ENCODE results near the gene SND1.

SND1 gene

DNA sequence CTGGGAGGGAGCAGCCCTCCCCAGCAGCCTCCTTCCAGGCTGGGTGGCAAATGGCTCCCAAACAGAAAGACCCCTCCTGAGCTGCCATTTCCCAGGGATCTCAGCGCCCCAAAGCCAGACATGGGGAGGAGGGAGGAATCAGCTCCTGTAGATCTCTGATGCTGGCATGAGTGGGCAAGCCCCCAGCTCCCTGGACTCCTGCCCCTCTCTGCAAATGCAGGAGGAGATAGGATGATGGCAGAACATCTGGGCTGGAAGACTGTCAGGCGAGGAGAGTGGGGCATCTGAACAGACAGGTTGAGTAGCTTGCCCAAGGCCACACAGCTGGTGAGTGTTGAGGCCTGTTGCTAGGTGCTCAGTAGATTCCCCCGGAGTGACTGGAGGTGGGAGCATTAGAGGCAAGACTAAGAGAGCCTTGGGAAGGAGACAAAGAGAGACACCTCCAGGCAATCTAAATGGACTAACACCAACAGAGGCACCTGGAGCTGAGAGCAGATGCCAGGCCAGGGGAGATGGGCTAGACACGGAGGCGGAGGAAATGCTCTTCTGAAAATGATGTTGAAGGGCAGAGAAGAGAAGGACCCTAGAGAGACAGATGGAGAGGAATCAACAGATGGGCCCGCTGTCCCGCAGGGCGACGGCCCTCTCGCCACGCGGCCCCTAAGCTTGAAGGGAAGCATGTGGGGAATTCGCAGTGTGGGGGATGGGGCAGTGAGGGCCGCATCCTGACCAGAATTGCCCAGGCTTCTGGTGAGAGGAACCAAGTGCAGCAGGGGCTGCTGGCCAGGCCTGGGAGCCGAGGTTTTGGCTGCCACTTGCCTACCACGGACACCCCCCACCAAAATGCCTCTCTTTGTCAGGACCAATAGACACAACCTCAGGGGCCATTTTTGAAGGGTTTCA is 464.1 kb downstream of the SND1 start:
- Histone ChIP-seq H3K4me3 (ENCODE audit: control insufficient read depth in 1 of 7, extremely low read depth in 1 of 7, insufficient read depth in 4 of 7, low read depth in 2 of 7, low read length in 6 of 7) (no peak overlapping the region), H3K27ac (ENCODE audit: insufficient read depth in 1 of 2, low read depth in 1 of 2, low read length in 2 of 2, poor library complexity in 1 of 2, severe bottlenecking in 2 of 2) (no peak overlapping the region), H3K36me3 (ENCODE audit: control insufficient read depth in 4 of 4, insufficient read depth in 4 of 4, low read length in 3 of 4) (no peaks in the 10 kb centered on the region), H3K9me3 (ENCODE audit: control extremely low read depth in 1 of 5, control insufficient read depth in 4 of 5, insufficient read depth in 2 of 5, low read depth in 1 of 5, low read length in 4 of 5) (no peaks in the 10 kb centered on the region), H3K4me1 (ENCODE audit: control extremely low read depth in 1 of 4, control insufficient read depth in 4 of 4, insufficient read depth in 4 of 4, low read length in 3 of 4) (peaks cover 0 to 18% (median 5%) of the 10 kb centered on the region in 4 experiments), H3K27me3 (replicated peaks in 2 of 5; ENCODE audit: control insufficient read depth in 4 of 5, insufficient read depth in 5 of 5, low read length in 4 of 5) (peaks cover 0 to 12% (median 4%) of the 10 kb centered on the region in 5 experiments)
- ChIA-PET CTCF (interaction anchor here (1.2 to 2.3 kb wide), 2 partner anchors 19 to 47 kb away, joined by 3 to 13 read pairs; no protein-coding TSS in a partner anchor), POLR2A (no interaction called here)
- no peak for DNase-seq
- WGBS (ENCODE audit: insufficient coverage): 91% methylated on average over 12 of the region's 16 CpGs

DNA sequence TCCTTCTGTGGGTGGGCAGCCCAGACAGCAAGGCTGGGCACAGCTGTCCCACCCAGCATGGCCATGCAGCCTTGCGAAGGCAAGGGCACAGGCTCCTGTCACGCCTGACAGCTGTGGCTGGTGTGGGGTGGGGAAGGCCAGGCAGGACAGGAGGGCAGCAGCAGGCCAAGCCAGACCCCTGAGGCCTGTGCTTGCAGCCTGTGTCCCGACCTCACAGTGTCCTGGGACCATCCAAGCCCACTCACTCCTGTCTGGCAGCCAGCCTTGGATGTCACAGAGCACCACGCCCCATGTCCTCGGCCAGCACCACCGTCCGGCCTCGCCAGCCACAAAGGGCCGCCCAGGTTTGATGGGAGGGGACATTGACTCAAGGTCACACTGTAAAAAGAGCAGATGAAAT is 464.7 kb downstream of the SND1 start:
- no peak overlapping the region for H3K4me3 ChIP-seq (ENCODE audit: control insufficient read depth in 1 of 7, extremely low read depth in 1 of 7, insufficient read depth in 4 of 7, low read depth in 2 of 7, low read length in 6 of 7)
- H3K9me3 ChIP-seq (ENCODE audit: control extremely low read depth in 1 of 5, control insufficient read depth in 4 of 5, insufficient read depth in 2 of 5, low read depth in 1 of 5, low read length in 4 of 5): no peaks in the 10 kb centered on the region
- no peak overlapping the region for H3K27ac ChIP-seq (ENCODE audit: insufficient read depth in 1 of 2, low read depth in 1 of 2, low read length in 2 of 2, poor library complexity in 1 of 2, severe bottlenecking in 2 of 2)
- H3K27me3 ChIP-seq (replicated peaks in 2 of 5; ENCODE audit: control insufficient read depth in 4 of 5, insufficient read depth in 5 of 5, low read length in 4 of 5): peaks cover 0 to 16% (median 4%) of the 10 kb centered on the region in 5 experiments
- 100% methylated on average over 2 of the region's 9 CpGs for WGBS (ENCODE audit: insufficient coverage)
- DNase-seq: no peak
- CTCF ChIA-PET: interaction anchor here (1.2 to 2.3 kb wide), 2 partner anchors 18 to 48 kb away, joined by 3 to 13 read pairs; no protein-coding TSS in a partner anchor
- no peaks in the 10 kb centered on the region for H3K36me3 ChIP-seq (ENCODE audit: control insufficient read depth in 4 of 4, insufficient read depth in 4 of 4, low read length in 3 of 4)
- H3K4me1 ChIP-seq (ENCODE audit: control extremely low read depth in 1 of 4, control insufficient read depth in 4 of 4, insufficient read depth in 4 of 4, low read length in 3 of 4): peaks cover 0 to 17% (median 8%) of the 10 kb centered on the region in 4 experiments
- POLR2A ChIA-PET: no interaction called here

DNA sequence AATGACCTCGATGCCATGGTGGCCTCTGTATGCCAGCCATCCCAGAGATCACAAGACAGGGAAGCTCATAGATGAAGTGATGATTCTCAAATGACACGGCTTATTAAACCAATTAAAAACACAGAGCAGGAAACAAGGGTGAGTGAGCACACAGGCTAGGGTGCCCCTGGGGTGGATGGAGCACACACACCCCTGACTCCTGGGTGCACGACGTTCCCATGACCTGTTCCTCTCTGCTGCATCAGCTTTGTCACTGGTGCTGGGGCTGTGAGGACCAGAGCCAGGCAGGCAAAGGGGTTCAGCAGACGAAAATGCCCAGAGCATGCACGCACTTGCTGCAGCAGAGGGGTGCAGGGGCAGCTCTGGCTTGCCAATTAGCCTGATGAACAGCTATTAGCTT is 465.7 kb downstream of the SND1 start:
- H3K27ac ChIP-seq (ENCODE audit: insufficient read depth in 1 of 2, low read depth in 1 of 2, low read length in 2 of 2, poor library complexity in 1 of 2, severe bottlenecking in 2 of 2): no peak overlapping the region
- H3K36me3 ChIP-seq (ENCODE audit: control insufficient read depth in 4 of 4, insufficient read depth in 4 of 4, low read length in 3 of 4): no peaks in the 10 kb centered on the region
- H3K27me3 ChIP-seq (replicated peaks in 2 of 5; ENCODE audit: control insufficient read depth in 4 of 5, insufficient read depth in 5 of 5, low read length in 4 of 5): peaks cover 0 to 13% (median 4%) of the 10 kb centered on the region in 5 experiments
- POLR2A ChIA-PET: interaction anchor here (0.7 kb wide), 1 partner anchor 28 kb away, joined by 3 read pairs; no protein-coding TSS in a partner anchor
- DNase-seq: no peak
- peaks cover 0 to 10% (median 6%) of the 10 kb centered on the region in 4 experiments for H3K4me1 ChIP-seq (ENCODE audit: control extremely low read depth in 1 of 4, control insufficient read depth in 4 of 4, insufficient read depth in 4 of 4, low read length in 3 of 4)
- CTCF ChIA-PET: no interaction called here
- H3K4me3 ChIP-seq (ENCODE audit: control insufficient read depth in 1 of 7, extremely low read depth in 1 of 7, insufficient read depth in 4 of 7, low read depth in 2 of 7, low read length in 6 of 7): no peak overlapping the region
- WGBS (ENCODE audit: insufficient coverage): 89% methylated on average over 4 of the region's 6 CpGs
- H3K9me3 ChIP-seq (ENCODE audit: control extremely low read depth in 1 of 5, control insufficient read depth in 4 of 5, insufficient read depth in 2 of 5, low read depth in 1 of 5, low read length in 4 of 5): no peaks in the 10 kb centered on the region

DNA sequence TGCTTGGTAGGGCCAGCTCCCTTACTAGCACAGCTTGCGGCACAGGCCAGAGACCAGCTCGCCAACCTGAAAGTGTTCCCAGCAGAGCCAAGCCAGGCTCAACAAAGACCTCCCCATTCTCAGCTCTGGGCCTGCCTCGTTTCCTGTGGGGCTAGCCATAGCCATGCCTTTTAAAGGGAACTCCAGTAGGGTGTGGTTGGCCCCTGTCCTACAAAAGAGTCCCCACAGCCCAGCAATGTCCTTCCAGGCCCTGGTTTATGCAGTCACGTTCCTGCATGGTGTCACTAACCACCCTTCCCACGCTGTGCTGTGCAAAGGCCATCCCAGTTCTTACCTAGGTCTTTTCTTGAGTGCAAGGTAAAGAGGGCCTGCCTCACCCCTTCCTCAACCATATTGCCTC is 467.0 kb downstream of the SND1 start:
- no peak for DNase-seq
- H3K36me3 ChIP-seq (ENCODE audit: control insufficient read depth in 4 of 4, insufficient read depth in 4 of 4, low read length in 3 of 4): no peaks in the 10 kb centered on the region
- H3K4me3 ChIP-seq (ENCODE audit: control insufficient read depth in 1 of 7, extremely low read depth in 1 of 7, insufficient read depth in 4 of 7, low read depth in 2 of 7, low read length in 6 of 7): no peak overlapping the region
- H3K27me3 ChIP-seq (replicated peaks in 2 of 5; ENCODE audit: control insufficient read depth in 4 of 5, insufficient read depth in 5 of 5, low read length in 4 of 5): peaks cover 0 to 14% (median 4%) of the 10 kb centered on the region in 5 experiments
- ChIA-PET CTCF (no interaction called here), POLR2A (no interaction called here)
- H3K4me1 ChIP-seq (ENCODE audit: control extremely low read depth in 1 of 4, control insufficient read depth in 4 of 4, insufficient read depth in 4 of 4, low read length in 3 of 4): peaks cover 0 to 6% (median 4%) of the 10 kb centered on the region in 4 experiments
- H3K9me3 ChIP-seq (ENCODE audit: control extremely low read depth in 1 of 5, control insufficient read depth in 4 of 5, insufficient read depth in 2 of 5, low read depth in 1 of 5, low read length in 4 of 5): no peaks in the 10 kb centered on the region
- WGBS (ENCODE audit: insufficient coverage): 93% methylated on average over 4 of the region's 5 CpGs
- no peak overlapping the region for H3K27ac ChIP-seq (ENCODE audit: insufficient read depth in 1 of 2, low read depth in 1 of 2, low read length in 2 of 2, poor library complexity in 1 of 2, severe bottlenecking in 2 of 2)

DNA sequence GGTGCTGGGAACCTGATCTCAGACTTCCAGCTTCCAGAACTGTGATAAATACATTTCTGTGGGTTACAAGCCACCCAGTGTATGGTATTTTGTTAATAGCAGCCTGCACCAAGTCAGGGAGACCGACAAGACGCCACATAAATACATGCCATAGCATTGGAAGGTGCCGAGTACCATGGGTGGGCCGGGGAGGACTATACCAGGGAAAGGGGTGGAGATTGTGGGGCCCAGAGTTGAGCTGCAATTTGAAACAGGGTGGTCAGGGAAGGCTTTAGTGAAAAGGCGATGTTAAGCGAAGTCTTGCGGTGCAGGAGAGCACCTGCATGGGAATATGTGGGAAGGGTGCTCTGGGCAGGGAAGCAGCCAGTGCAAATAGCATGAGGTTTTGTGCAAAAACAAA is 468.1 kb downstream of the SND1 start:
- ChIA-PET POLR2A (no interaction called here), CTCF (no interaction called here)
- WGBS (ENCODE audit: insufficient coverage): 95% methylated on average over 7 of the region's 7 CpGs
- H3K27ac ChIP-seq (ENCODE audit: insufficient read depth in 1 of 2, low read depth in 1 of 2, low read length in 2 of 2, poor library complexity in 1 of 2, severe bottlenecking in 2 of 2): no peak overlapping the region
- H3K9me3 ChIP-seq (ENCODE audit: control extremely low read depth in 1 of 5, control insufficient read depth in 4 of 5, insufficient read depth in 2 of 5, low read depth in 1 of 5, low read length in 4 of 5): no peaks in the 10 kb centered on the region
- H3K36me3 ChIP-seq (ENCODE audit: control insufficient read depth in 4 of 4, insufficient read depth in 4 of 4, low read length in 3 of 4): no peaks in the 10 kb centered on the region
- no peak for DNase-seq
- peaks cover 0 to 6% (median 4%) of the 10 kb centered on the region in 4 experiments for H3K4me1 ChIP-seq (ENCODE audit: control extremely low read depth in 1 of 4, control insufficient read depth in 4 of 4, insufficient read depth in 4 of 4, low read length in 3 of 4)
- no peak overlapping the region for H3K4me3 ChIP-seq (ENCODE audit: control insufficient read depth in 1 of 7, extremely low read depth in 1 of 7, insufficient read depth in 4 of 7, low read depth in 2 of 7, low read length in 6 of 7)
- peaks cover 0 to 11% (median 4%) of the 10 kb centered on the region in 5 experiments for H3K27me3 ChIP-seq (replicated peaks in 2 of 5; ENCODE audit: control insufficient read depth in 4 of 5, insufficient read depth in 5 of 5, low read length in 4 of 5)

DNA sequence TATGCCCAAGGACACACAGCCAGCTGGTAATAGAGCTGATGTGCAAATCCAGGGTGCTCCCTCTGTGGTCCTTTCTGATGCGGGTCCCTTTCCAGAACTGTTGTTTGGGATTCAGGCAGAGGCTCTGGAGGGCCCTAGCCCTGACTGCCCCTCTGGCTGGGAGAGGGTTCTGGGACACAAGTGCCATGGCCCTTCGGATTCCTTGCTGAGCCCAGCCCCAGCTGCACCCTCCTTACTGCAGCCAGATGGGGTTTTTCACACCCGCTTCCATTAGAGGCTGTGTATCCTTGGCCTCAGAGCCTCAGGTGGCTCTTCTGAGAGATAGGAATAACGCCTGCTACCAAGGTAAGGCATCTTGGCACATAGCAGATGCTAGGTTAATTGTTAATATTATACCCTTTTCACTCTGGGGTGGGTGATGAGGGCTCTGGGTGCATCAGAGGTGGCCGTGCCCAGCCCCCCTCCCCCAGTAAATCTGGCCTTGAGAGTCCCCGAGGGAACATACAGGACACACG is 469.0 kb downstream of the SND1 start:
- Histone ChIP-seq H3K27me3 (replicated peaks in 2 of 5; ENCODE audit: control insufficient read depth in 4 of 5, insufficient read depth in 5 of 5, low read length in 4 of 5) (peaks cover 0 to 9% (median 5%) of the 10 kb centered on the region in 5 experiments), H3K9me3 (ENCODE audit: control extremely low read depth in 1 of 5, control insufficient read depth in 4 of 5, insufficient read depth in 2 of 5, low read depth in 1 of 5, low read length in 4 of 5) (no peaks in the 10 kb centered on the region), H3K4me1 (ENCODE audit: control extremely low read depth in 1 of 4, control insufficient read depth in 4 of 4, insufficient read depth in 4 of 4, low read length in 3 of 4) (peaks cover 0 to 6% (median 4%) of the 10 kb centered on the region in 4 experiments), H3K36me3 (ENCODE audit: control insufficient read depth in 4 of 4, insufficient read depth in 4 of 4, low read length in 3 of 4) (no peaks in the 10 kb centered on the region), H3K4me3 (ENCODE audit: control insufficient read depth in 1 of 7, extremely low read depth in 1 of 7, insufficient read depth in 4 of 7, low read depth in 2 of 7, low read length in 6 of 7) (peak overlapping the region in 2 of 7 experiments; percentile 40 to 56), H3K27ac (ENCODE audit: insufficient read depth in 1 of 2, low read depth in 1 of 2, low read length in 2 of 2, poor library complexity in 1 of 2, severe bottlenecking in 2 of 2) (no peak overlapping the region)
- ChIA-PET POLR2A (no interaction called here), CTCF (interaction anchor here (1.0 kb wide), 1 partner anchor 17 kb away, joined by 3 read pairs; no protein-coding TSS in a partner anchor)
- WGBS (ENCODE audit: insufficient coverage): 100% methylated on average over 3 of the region's 7 CpGs
- no peak for DNase-seq

All from common myeloid progenitor, CD34-positive (primary cell).